GM12864 (cell line): Measurements from ENCODE around the gene TSR3.

Experiments used
- DNase-seq: peaks from one replicate; pipeline ENCODE4 v3.0.0-alpha.2; 2011; ENCODE audit warnings: low read depth
- H3K4me3 ChIP-seq: 2 replicates; pipeline ENCODE4 v1.5.1; 2011; ENCODE audit warnings: mild to moderate bottlenecking, low read depth, low read length, control low read depth
- TF ChIP-seq, protein P1 (sequence below): IDR thresholded peaks from 2 replicates; pipeline ENCODE4 v1.5.1; 2011; ENCODE audit warnings: low read depth, mild to moderate bottlenecking, moderate library complexity, low read length, control low read depth, inconsistent platforms; ENCODE audit errors: missing control alignments

Gene TSR3

DNA sequence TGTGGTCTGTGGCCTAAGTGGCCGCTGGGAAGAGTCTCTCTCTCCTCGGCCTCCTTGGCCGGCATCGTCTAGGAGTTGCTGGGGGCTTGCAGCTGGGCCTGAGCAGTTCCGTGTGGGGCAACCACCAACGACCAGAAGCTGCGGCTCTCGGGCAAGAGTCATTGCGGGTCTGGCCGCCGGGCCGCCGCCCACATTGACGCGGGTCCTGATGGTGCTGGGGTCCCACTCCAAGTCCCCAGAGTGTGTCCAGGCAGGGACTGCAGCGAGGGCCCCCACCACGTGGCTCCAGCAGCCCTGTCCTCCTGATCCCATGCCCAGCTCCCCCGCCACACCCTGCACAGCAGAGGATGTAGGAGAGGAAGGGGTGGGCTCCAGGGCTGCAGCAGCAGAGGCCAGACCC, 31.9 kb upstream of the TSR3 start:
- TF ChIP-seq, protein P1, sequence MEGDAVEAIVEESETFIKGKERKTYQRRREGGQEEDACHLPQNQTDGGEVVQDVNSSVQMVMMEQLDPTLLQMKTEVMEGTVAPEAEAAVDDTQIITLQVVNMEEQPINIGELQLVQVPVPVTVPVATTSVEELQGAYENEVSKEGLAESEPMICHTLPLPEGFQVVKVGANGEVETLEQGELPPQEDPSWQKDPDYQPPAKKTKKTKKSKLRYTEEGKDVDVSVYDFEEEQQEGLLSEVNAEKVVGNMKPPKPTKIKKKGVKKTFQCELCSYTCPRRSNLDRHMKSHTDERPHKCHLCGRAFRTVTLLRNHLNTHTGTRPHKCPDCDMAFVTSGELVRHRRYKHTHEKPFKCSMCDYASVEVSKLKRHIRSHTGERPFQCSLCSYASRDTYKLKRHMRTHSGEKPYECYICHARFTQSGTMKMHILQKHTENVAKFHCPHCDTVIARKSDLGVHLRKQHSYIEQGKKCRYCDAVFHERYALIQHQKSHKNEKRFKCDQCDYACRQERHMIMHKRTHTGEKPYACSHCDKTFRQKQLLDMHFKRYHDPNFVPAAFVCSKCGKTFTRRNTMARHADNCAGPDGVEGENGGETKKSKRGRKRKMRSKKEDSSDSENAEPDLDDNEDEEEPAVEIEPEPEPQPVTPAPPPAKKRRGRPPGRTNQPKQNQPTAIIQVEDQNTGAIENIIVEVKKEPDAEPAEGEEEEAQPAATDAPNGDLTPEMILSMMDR, result no peak
- no peak for DNase-seq
- H3K4me3 ChIP-seq, result no peak overlapping the region

DNA sequence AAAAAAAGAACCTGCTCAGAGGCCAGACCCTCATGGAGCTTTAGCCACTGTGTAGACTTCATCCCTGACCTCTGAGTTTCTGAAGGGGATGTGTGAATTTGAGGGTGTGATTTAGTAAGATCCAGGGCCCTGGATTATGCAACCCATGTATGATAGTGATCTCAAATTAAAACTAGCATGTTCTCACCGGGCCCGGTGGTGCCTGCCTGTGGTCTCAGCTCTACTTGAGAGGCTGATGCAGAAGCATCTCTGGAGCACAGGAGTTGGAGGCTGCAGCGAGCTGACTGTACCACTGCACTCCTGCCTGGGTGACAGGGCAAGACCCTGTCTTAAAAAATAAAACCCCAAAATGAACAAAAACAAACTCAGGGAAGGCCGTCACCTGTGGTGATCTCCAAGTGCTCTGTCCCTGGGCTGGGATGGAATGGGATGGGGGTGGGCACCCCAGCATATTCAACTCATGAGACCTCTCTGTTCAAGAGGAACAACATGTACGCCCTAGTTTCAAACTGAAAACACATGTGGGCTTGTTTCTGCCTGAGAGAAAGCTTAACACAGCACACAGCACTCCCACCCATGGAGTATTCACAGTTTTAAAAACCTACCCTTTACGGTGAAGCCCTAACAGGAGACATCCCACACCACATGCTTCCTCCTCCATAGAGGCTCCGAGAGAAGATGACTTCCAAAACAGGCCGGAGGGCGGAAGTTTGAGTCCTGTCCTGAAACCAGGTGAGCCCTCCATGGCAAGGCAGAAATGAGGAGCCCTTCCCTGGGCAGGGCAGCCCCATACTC, 30.1 kb upstream of the TSR3 start:
- no peak for DNase-seq
- no peak overlapping the region for H3K4me3 ChIP-seq
- TF ChIP-seq, protein P1, result no peak

DNA sequence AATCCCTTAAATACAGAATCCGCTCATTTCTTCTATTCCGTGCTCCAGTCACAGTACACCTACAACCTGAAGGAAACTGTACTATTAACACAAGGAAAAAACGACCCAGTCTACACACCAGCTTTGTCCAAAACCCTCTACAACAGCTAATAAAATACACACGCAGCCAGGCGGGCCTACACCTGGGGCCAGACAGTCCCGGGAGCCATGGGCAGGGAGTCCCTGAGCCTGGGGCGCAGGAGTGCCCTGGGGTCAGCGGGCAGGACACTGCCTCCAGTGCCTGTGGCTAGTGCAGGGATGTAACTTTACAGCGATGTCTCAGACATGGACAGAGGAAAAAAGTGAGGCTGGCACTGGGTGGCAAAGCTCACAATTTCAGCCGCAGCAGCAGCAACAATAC, 28.5 kb upstream of the TSR3 start:
- TF ChIP-seq, protein P1, result no peak
- no peak overlapping the region; the same call in none of the 2 replicates for H3K4me3 ChIP-seq
- DNase-seq, result no peak

DNA sequence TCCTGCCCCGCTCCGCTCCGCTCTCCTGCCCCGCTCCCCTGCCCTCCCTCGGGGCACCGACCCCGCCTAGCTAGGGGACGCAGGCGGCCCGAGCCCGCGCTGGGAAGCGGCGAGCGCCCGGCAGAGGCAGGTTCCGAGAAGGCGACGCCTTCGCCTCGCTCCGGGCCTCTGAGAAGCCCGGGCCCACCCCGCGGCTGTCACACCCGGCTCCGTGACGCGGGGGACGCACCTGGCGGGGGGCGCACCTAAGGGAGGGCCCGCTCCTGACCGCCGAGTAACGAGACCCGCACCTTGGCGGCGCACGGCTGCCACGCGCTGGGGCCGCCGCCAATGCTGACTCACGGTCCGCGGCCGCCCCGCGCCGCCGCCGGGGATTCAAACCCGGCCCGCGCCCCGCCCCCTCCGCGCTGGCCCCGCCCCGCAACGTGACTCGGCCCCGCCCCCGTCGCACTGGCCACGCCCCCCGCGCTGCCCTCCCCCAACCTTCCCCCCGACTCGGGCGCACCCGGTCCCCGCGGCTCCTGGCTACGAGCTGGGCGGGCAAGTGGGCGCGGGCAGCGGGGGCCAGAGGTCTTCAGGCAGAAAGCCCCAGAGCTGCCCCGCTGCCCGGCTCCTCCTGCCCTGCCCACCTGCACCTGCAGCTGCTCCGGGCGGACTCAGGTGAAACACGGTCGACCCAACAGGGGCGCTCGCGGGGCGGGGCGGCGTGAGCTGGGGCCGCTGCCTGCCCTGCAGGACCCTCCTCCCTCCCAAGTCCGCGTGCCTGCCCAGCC, 27.8 kb upstream of the TSR3 start:
- TF ChIP-seq, protein P1, result no peak
- no peak for DNase-seq
- peak overlapping the region; percentile 62 for H3K4me3 ChIP-seq

GRCh38 chr16:1378804-1379303, 27.2 kb upstream of the TSR3 start:
- DNase-seq, result no peak
- H3K4me3 ChIP-seq, result peak overlapping the region; percentile 62
- TF ChIP-seq, protein P1, result no peak

DNA sequence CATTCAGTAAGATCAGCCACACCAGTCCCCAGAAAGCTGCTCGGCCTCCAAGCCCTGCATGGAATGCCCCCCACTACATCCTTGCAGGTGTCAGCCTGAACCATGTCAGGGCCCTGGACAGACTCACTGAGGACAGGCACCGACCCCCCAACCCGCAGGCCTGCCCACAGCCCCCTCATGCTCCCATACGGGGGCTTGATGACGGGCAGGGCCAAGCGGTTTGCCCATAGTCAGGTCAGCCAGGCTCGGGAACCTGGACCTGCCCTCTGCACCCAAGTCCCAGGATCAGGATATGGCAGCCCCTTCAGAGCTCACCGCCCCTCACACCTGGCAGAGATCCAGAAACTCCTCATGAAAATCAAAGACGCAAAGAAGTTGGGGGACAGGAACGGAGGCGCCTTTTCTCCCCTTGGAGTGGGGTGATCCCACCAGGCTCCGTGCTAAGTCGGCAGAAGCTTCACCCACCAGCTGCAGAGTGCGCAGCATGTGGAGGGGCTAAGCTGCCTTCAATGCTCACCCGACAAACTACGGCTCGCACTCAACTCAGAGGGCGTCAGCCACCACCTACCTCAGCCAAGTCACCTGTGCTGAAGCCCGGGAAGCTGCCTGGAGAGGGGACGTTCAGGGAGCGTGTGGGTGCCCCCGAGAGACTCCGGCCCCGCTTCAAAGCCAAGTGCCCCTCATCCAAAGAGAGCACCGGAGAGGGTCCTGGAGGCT, 26.6 kb upstream of the TSR3 start:
- TF ChIP-seq, protein P1, result no peak
- peak overlapping the region; percentile 62 for H3K4me3 ChIP-seq
- no peak for DNase-seq
